ENCODE data around the gene ZNF646. TPM values are rescaled to one million over a fixed set of nuclear protein-coding genes. Genes with fewer than 3 reads are reported as not detected.
A peak's percentile ranks its signal among the peaks of the same experiment; 100 is the strongest.

The ZNF646 gene
- total RNA-seq, 1 donor = 18.5 TPM

- no peak for TF ChIP-seq CTCF (IDR thresholded peaks at IDR 0.05; ENCODE audit: extremely low read depth, low read depth, low read length)
- H3K27me3 ChIP-seq (ENCODE audit: insufficient read depth, low read length) = no peaks in the 10 kb centered on the region
- H3K79me2 ChIP-seq (ENCODE audit: insufficient read depth, low read length) = peaks cover 49% of the 10 kb centered on the region
- H3K9me3 ChIP-seq (ENCODE audit: low read depth, low read length) = no peaks in the 10 kb centered on the region
- peaks cover 35% of the 10 kb centered on the region for H3K36me3 ChIP-seq (ENCODE audit: insufficient read depth, low read length)
- H2AFZ ChIP-seq (ENCODE audit: low read length) = no peak overlapping the region
- peaks cover 13% of the 10 kb centered on the region for H3K4me1 ChIP-seq (ENCODE audit: insufficient read depth, low read length)
- peak; percentile 22 for DNase-seq (ENCODE audit: insufficient read length, low spot score, missing footprints)
- H4K20me1 ChIP-seq (ENCODE audit: insufficient read depth, low read length) = no peaks in the 10 kb centered on the region
- no peak overlapping the region for H3K4me3 ChIP-seq (ENCODE audit: insufficient read depth, low read length)
- H3K27ac ChIP-seq (ENCODE audit: low read depth, low read length) = no peak overlapping the region
- H3K4me2 ChIP-seq (ENCODE audit: insufficient read depth, low read length) = no peak overlapping the region
Observed at GRCh38 chr16:31061126-31061812, 13.0 kb upstream of the ZNF646 start.

GRCh38 chr16:31061813-31062440 lies 12.3 kb upstream of the ZNF646 start:
- no peak overlapping the region for H3K4me2 ChIP-seq (ENCODE audit: insufficient read depth, low read length)

GRCh38 chr16:31063495-31063842 lies 10.8 kb upstream of the ZNF646 start:
- Histone ChIP-seq H3K27ac (ENCODE audit: low read depth, low read length) (peak overlapping the region; percentile 94), H3K27me3 (ENCODE audit: insufficient read depth, low read length) (no peaks in the 10 kb centered on the region), H3K79me2 (ENCODE audit: insufficient read depth, low read length) (peaks cover 68% of the 10 kb centered on the region)

More at GRCh38 chr16:31061813-31062440, 12.3 kb upstream of the ZNF646 start:
- H4K20me1 ChIP-seq (ENCODE audit: insufficient read depth, low read length) = no peaks in the 10 kb centered on the region
- no peak overlapping the region for H3K4me3 ChIP-seq (ENCODE audit: insufficient read depth, low read length)
- H3K36me3 ChIP-seq (ENCODE audit: insufficient read depth, low read length) = peaks cover 35% of the 10 kb centered on the region
- peaks cover 56% of the 10 kb centered on the region for H3K79me2 ChIP-seq (ENCODE audit: insufficient read depth, low read length)
- TF ChIP-seq CTCF (IDR thresholded peaks at IDR 0.05; ENCODE audit: extremely low read depth, low read depth, low read length) = no peak
- H2AFZ ChIP-seq (ENCODE audit: low read length) = no peak overlapping the region
- no peak overlapping the region for H3K27ac ChIP-seq (ENCODE audit: low read depth, low read length)
- DNase-seq (ENCODE audit: insufficient read length, low spot score, missing footprints) = peak; percentile 32
- peaks cover 13% of the 10 kb centered on the region for H3K4me1 ChIP-seq (ENCODE audit: insufficient read depth, low read length)
- H3K27me3 ChIP-seq (ENCODE audit: insufficient read depth, low read length) = no peaks in the 10 kb centered on the region
- no peaks in the 10 kb centered on the region for H3K9me3 ChIP-seq (ENCODE audit: low read depth, low read length)

More at GRCh38 chr16:31063495-31063842, 10.8 kb upstream of the ZNF646 start:
- Histone ChIP-seq H3K9me3 (ENCODE audit: low read depth, low read length) (no peaks in the 10 kb centered on the region), H3K4me3 (ENCODE audit: insufficient read depth, low read length) (no peak overlapping the region), H3K4me1 (ENCODE audit: insufficient read depth, low read length) (peaks cover 13% of the 10 kb centered on the region), H2AFZ (ENCODE audit: low read length) (no peak overlapping the region), H3K4me2 (ENCODE audit: insufficient read depth, low read length) (no peak overlapping the region), H3K36me3 (ENCODE audit: insufficient read depth, low read length) (peaks cover 35% of the 10 kb centered on the region), H4K20me1 (ENCODE audit: insufficient read depth, low read length) (no peaks in the 10 kb centered on the region)
- peak; percentile 29 for DNase-seq (ENCODE audit: insufficient read length, low spot score, missing footprints)
- TF ChIP-seq CTCF (IDR thresholded peaks at IDR 0.05; ENCODE audit: extremely low read depth, low read depth, low read length) = no peak

All from osteoblast (primary cell).